Glutamatergic neuron (in vitro differentiated cells): ENCODE data around the gene SLC24A3. TPM values are rescaled to one million over a fixed set of nuclear protein-coding genes. Genes with fewer than 3 reads are reported as not detected.

ENCODE experiments used
- DNase-seq: peaks from one replicate; pipeline ENCODE4 v3.0.0; 2022
- H3K27ac Mint-ChIP-seq: one replicate; pipeline ENCODE4 v1.8.0; 2020; ENCODE audit warnings: mild to moderate bottlenecking, mixed read lengths, inconsistent platforms; ENCODE audit not compliant: unreplicated experiment
- H3K27me3 Mint-ChIP-seq: one replicate; pipeline ENCODE4 v1.8.0; 2020; ENCODE audit warnings: mild to moderate bottlenecking, moderate library complexity, mixed read lengths, inconsistent platforms; ENCODE audit not compliant: unreplicated experiment
- H3K36me3 Mint-ChIP-seq: one replicate; pipeline ENCODE4 v1.8.0; 2020; ENCODE audit warnings: mild to moderate bottlenecking, mixed read lengths, inconsistent platforms; ENCODE audit not compliant: unreplicated experiment
- H3K4me1 Mint-ChIP-seq: one replicate; pipeline ENCODE4 v1.8.0; 2020; ENCODE audit warnings: mild to moderate bottlenecking, low read depth, mixed read lengths, inconsistent platforms; ENCODE audit not compliant: unreplicated experiment
- H3K4me3 Mint-ChIP-seq: one replicate; pipeline ENCODE4 v1.8.0; 2020; ENCODE audit warnings: mild to moderate bottlenecking, mixed read lengths, inconsistent platforms; ENCODE audit not compliant: unreplicated experiment
- H3K9me3 Mint-ChIP-seq: one replicate; pipeline ENCODE4 v1.8.0; 2020; ENCODE audit warnings: mild to moderate bottlenecking, moderate library complexity, mixed read lengths, inconsistent platforms; ENCODE audit not compliant: unreplicated experiment
- CTCF ChIP-seq: fragments of 200-600 bp; sonication (generic); IDR thresholded peaks from one replicate; pipeline ENCODE4 v1.5.0; 2021; ENCODE audit not compliant: partially characterized antibody, unreplicated experiment
- total RNA-seq: library from RNA; stranded (reverse); fragmentation: NEBNext Ultra II Directional; extraction: Animal tissue kit (Norgen Biotek cat#: 25700); gene quantifications from one replicate; pipeline ENCODE4 v1.2.1, GENCODE V29; 2021; ENCODE audit not compliant: unreplicated experiment

SLC24A3 gene
- total RNA-seq, 1 donor from 2014 or later: 9.7 TPM

GRCh38 chr20:19589787-19590362 is 377.4 kb downstream of the SLC24A3 start:
- Mint-ChIP-seq H3K36me3 (peaks cover 8% of the 10 kb centered on the region), H3K27me3 (no peaks in the 10 kb centered on the region), H3K4me1 (peaks cover 3% of the 10 kb centered on the region), H3K4me3 (no peak overlapping the region), H3K27ac (no peak overlapping the region), H3K9me3 (peaks cover 8% of the 10 kb centered on the region)
- TF ChIP-seq CTCF: no peak
- no peak for DNase-seq

GRCh38 chr20:19590382-19590781 is 377.9 kb downstream of the SLC24A3 start:
- no peak for TF ChIP-seq CTCF
- H3K27ac Mint-ChIP-seq: no peak overlapping the region
- DNase-seq: no peak
- peaks cover 8% of the 10 kb centered on the region for H3K9me3 Mint-ChIP-seq
- peaks cover 8% of the 10 kb centered on the region for H3K36me3 Mint-ChIP-seq
- H3K4me3 Mint-ChIP-seq: no peak overlapping the region
- no peaks in the 10 kb centered on the region for H3K27me3 Mint-ChIP-seq
- H3K4me1 Mint-ChIP-seq: peaks cover 3% of the 10 kb centered on the region

GRCh38 chr20:19593762-19594161 is 381.3 kb downstream of the SLC24A3 start:
- peaks cover 3% of the 10 kb centered on the region for H3K4me1 Mint-ChIP-seq
- no peak for TF ChIP-seq CTCF
- H3K36me3 Mint-ChIP-seq: peaks cover 8% of the 10 kb centered on the region
- H3K27ac Mint-ChIP-seq: no peak overlapping the region
- H3K9me3 Mint-ChIP-seq: peaks cover 7% of the 10 kb centered on the region
- no peak overlapping the region for H3K4me3 Mint-ChIP-seq
- no peak for DNase-seq
- H3K27me3 Mint-ChIP-seq: no peaks in the 10 kb centered on the region

GRCh38 chr20:19594896-19595295 is 382.5 kb downstream of the SLC24A3 start:
- TF ChIP-seq CTCF: no peak
- no peaks in the 10 kb centered on the region for H3K4me1 Mint-ChIP-seq
- no peak overlapping the region for H3K27ac Mint-ChIP-seq
- DNase-seq: no peak
- H3K27me3 Mint-ChIP-seq: no peaks in the 10 kb centered on the region
- no peak overlapping the region for H3K4me3 Mint-ChIP-seq
- H3K36me3 Mint-ChIP-seq: peaks cover 8% of the 10 kb centered on the region
- H3K9me3 Mint-ChIP-seq: peaks cover 9% of the 10 kb centered on the region

GRCh38 chr20:19598117-19598850 is 385.8 kb downstream of the SLC24A3 start:
- Mint-ChIP-seq H3K27me3 (peaks cover 3% of the 10 kb centered on the region), H3K9me3 (peaks cover 7% of the 10 kb centered on the region), H3K27ac (no peak overlapping the region), H3K4me1 (peaks cover 4% of the 10 kb centered on the region), H3K36me3 (no peaks in the 10 kb centered on the region), H3K4me3 (no peak overlapping the region)
- no peak for DNase-seq
- TF ChIP-seq CTCF: no peak
